Heart left ventricle (tissue), 13 donors: ENCODE data around the gene CDH8.

Source experiments
- CTCF ChIP-seq, 12 donors: fragments of 200-600 bp; sonication (generic) in 4 of 12; IDR thresholded peaks; one replicate each; pipeline versions ENCODE4 v1.5.0 to v1.8.0; 2018 to 2022; ENCODE audit warnings: antibody characterized with exemption in 12 of 12, mild to moderate bottlenecking in 5 of 12
- POLR2A ChIP-seq, 2 donors: fragments of 450-650 bp; IDR thresholded peaks; one replicate each; pipeline ENCODE4 v1.6.1; 2017; ENCODE audit warnings: antibody characterized with exemption in 2 of 2, mild to moderate bottlenecking in 2 of 2, moderate library complexity in 2 of 2
- donor health status: ischemic (EF 13 %, LVEDD 7.1; RV severe dilation, severe dysfunction).
- donor health status: DM: no; HTN: yes; CAD: no.
- donor health status: DM: no; HTN: no; CAD: no.
- donor health status: ischemic (EF 25% LVEDD 6.9; RV normal size, moderate dysfunction).
- donor health status: ischemic (EF 25% LVEDD 5.7; RV mildly dilated, moderate dysfunction).
- donor health status: ischemic (EF 35%, LVEDD 5.7; RV mildly dilated, moderate dysfunction).
- donor health status: nonischemic (EF 11% LVEDD 7.7; RV severe dilation, severe dysfunction).
- donor health status: DM: yes; HTN: yes; CAD: no.
- donor health status: PGD.
- donor health status: ischemic (EF 29% LVEDD 5.4; RV normal size, mild dysfunction).
- donor health status: nonischemic (EF 23%, LVEDD 6.1; RV moderate dilation, normal function).

DNA sequence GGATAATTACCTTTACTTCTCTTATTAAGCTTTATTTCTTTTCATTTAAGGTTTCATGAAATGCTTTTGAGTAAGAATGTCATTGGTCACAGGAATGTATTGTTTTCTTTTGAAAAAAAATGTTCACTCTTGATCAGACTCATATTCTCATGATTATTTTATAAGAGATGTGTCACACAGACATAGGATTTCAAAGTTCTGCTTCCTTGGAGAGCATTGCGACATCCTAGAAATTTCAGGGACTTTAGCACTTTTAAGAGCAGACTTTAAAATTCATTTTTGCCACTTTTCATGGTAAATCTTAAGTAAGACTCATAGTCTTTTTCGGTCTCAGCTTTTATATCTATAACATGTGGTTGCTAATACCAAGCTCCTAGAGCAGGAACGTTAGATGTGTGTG, 314.7 kb downstream of the CDH8 start:
- TF ChIP-seq CTCF (IDR thresholded peaks at IDR 0.05): no peak
- no peak for TF ChIP-seq POLR2A (IDR thresholded peaks at IDR 0.05)
